Measurements from ENCODE around the gene HYKK. TPM values are rescaled to one million over a fixed set of nuclear protein-coding genes. Genes with fewer than 3 reads are reported as not detected.
"Not testable (repeated sequence)": the region's sequence is repeated elsewhere in the genome, so short reads cannot be mapped to it uniquely, and the experiment has no call there.

Gene HYKK, protein sequence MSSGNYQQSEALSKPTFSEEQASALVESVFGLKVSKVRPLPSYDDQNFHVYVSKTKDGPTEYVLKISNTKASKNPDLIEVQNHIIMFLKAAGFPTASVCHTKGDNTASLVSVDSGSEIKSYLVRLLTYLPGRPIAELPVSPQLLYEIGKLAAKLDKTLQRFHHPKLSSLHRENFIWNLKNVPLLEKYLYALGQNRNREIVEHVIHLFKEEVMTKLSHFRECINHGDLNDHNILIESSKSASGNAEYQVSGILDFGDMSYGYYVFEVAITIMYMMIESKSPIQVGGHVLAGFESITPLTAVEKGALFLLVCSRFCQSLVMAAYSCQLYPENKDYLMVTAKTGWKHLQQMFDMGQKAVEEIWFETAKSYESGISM
- total RNA-seq, result 1 to 10 TPM; 1.1 to 1.5 TPM

DNA sequence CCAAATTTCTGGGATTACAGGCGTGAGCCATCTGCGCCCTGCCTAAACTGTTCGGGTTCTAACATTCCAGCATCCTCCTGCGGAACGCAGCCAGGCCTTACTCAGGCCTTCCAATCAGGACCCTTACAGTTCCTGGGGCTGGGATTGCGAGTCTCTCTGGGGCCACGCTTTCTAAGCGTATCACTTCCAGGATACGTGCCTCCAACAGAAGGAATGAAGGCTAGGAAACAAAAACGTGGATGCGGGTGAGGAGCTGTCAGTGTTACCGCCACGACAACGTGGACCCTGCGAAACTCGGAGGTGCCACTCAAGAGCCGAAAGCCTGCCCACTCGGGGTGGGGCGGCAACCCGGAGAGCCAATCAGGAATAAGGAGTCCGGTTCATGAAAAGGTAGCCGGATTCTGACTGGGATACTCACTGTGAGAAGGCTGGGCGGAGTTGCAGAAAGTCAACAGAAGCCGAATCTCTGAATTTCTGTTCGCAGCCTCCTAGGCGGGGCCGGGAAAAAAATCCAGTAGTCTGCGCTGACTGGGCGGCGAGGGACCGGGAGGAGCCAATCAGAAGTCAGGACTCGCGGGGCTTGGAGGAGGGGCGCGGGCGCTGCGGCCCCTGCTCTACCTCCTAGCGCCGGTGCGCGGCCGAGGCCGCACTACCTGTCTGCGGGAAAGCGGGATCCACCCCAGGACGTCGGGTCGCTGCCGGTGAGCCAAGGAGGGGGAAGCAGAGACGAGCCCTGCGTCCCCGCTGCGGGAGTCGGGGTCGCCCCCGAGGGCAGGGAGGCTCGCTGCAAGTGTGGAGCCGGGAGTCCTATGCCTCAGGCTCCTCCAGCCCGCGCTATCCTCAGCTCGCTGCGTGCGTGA, at the start of gene HYKK:
Gene HYKK, plus strand, starts transcription at position 607 of the 860 bp plus-strand sequence. CDS start 5,512 bp downstream, outside the sequence.
- POLR2A ChIA-PET, result interaction anchor here (1.7 kb wide), 1 partner anchor 33 kb away, joined by 8 read pairs; the partner anchor contains the start of gene PSMA4
- CTCF ChIA-PET, result interaction anchor here (1.3 kb wide), 1 partner anchor 14 kb away, joined by 4 read pairs; no protein-coding TSS in a partner anchor

DNA sequence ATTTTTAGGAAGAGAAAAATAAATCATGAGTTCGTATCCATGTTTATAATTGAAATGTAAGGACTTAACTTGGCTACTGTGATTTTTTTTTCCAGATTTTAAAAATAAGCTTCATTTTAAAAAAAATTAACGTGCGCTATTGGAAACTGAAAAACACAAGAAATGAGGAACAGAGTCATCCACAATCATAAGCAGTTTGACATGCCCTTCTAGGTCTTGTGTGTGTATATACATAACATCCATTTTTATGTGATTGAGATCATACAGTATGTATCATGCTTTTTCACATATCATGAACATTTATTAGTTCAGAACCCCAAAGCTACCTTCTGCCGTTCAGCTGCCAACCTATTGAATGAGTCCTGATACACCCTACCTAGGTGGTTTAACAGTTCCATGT, 46.6 kb upstream of the HYKK start:
- ChIA-PET CTCF (interaction anchor here (1.2 kb wide), 1 partner anchor 38 kb away, joined by 3 read pairs; no protein-coding TSS in a partner anchor), POLR2A (no interaction called here)

DNA sequence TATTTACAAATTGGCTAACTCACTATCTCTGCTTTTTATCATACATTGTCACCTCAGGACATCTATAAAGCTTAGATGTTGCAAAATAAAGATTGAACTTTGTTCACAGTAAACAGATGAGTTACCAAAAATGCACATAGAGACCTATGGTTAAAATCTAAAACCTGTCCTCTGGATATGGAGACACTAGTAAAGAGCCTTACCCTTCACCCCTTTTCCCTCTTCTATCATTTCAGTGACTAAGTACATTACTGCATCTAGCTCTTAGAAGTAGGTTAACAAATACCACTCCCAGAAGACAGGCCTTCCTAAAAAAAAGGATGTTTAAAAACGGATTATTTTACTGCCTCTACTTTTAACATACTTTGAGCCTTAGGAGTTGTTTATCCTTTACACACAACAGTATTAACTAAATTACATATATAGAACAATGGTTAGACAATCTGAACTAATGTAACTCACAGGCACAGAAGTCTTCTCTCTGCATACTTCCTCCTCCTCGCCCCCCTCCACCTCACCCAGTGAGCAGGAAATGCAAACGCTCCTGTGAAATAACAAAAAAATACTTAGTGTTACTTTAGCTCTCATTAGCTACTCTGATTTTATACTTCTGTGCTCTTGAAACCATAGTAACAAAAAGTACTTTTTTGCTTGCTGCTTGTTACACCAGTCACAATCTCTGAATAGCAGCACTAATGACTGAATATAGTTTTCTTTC, 46.0 kb upstream of the HYKK start:
- ChIA-PET POLR2A (no interaction called here), CTCF (interaction anchor here (1.2 kb wide), 1 partner anchor 39 kb away, joined by 3 read pairs; no protein-coding TSS in a partner anchor)

DNA sequence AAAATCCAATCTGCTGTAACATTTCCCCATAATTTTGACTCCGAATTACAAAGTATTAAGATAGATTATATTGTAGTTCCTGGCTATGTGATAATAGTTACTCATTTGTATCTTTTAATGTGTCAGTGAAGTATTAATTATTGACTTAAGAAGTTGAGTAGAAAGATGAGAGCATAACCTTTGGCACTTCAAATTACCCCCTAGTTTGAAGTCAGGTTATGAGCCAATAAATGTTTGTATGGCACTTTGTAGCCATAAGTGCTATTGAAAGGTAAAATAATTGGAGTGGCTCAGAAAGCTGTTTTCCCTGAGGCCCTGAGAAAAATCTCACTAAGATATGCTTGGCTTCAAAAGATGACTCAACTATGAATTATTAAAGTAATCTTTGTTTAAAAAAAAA, 38.3 kb upstream of the HYKK start:
- POLR2A ChIA-PET, result no interaction called here
- CTCF ChIA-PET, result no interaction called here

DNA sequence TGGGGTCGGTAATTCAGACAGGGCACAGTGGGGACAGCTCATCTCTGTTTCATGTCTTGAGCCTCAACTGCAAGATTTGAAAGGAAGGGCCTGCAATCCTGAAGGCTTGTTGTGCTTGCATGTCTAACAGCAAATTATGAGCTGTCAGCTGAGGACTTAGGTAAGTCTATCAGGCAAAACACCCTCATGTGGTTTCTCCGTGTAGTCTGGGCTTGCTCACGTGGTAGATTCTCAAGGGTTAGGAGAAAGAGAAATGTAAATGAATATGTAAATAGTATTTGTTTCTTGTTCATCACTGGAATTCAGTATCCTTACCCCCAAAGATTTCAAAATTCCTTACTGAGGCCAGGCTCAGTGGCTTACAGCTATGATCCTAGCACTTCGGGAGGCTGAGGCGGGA, 30.1 kb upstream of the HYKK start:
- POLR2A ChIA-PET, result no interaction called here
- CTCF ChIA-PET, result no interaction called here

DNA sequence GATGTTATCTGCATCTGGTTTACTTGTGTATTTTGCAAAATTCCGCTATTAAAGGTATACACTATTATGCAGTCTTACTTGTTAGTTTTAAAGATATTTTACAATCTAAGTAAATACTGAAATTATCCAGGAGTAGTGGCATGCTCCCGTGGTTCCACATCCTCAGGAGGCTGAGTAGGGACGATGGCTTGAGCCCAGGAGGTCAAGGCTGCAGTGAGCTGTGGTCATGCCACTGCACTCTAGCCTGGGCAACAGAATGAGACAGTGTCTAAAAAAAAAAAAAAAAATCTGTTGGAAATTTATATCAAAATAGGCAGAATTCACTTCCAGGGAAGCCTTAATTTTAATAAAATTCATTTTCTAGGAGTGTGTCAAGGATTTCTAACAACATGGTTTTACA, 27.7 kb upstream of the HYKK start:
- ChIA-PET CTCF (no interaction called here), POLR2A (no interaction called here)

DNA sequence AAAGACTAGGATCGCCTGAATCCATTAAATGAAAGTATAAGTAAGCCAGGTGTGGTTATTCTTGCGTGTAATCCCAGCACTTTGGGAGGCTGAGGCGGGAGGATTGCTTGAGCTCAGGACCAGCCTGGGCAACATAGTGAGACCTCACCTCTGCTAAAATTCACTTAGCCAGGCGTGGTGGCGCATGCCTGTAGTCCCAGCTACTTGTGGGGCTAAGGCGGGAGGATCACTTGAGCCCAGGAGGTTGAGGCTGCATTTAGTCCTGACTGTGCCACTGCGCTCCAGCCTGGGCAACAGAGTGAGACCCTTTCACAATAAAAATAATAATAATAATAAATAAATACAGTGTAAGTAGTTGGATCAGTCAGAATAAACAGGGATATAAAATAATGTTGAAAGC, 25.5 kb upstream of the HYKK start:
- ChIA-PET POLR2A (no interaction called here), CTCF (interaction anchor here (0.9 kb wide), 1 partner anchor 12 kb away, joined by 3 read pairs; no protein-coding TSS in a partner anchor)

DNA sequence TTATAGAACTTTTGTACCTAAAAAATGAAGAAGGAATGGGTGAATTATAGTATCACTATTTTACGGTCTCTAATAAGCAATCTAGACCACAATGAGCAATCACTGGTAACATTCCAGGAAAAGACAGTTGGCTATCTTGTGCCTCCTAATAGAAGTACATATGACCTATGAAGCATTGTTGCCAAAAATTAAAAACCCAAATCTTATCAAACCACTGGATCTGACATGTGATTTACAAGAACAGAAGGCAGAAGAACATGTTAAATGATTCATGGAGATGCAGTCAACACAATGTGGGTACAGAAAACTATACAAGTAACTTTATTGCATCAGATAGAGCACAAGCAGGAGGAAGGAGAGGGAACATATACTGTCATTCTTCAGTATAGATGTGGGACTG, 14.5 kb upstream of the HYKK start:
- ChIA-PET POLR2A (no interaction called here), CTCF (no interaction called here)

DNA sequence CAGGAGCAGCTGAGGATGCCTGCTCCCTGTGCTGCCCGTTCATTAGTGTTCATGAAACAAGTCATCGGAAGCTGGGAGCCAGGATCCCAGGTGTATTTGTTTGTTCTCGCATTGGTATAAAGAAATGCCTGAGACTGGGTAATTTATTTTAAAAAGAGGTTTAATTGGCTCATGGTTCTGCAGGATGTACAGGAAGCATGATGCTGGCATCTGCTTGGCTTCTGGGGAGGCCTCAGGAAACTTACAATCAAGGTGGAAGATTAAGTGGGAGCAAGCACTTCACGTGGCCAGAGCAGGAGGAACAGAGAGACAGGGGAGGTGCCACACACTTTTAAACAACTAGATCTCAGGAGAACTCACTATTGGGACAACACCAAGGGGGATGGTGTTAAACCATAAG, 5.5 kb upstream of the HYKK start:
- ChIA-PET CTCF (interaction anchor here (0.6 kb wide), 1 partner anchor 259 kb away, joined by 3 read pairs; no protein-coding TSS in a partner anchor), POLR2A (no interaction called here)

DNA sequence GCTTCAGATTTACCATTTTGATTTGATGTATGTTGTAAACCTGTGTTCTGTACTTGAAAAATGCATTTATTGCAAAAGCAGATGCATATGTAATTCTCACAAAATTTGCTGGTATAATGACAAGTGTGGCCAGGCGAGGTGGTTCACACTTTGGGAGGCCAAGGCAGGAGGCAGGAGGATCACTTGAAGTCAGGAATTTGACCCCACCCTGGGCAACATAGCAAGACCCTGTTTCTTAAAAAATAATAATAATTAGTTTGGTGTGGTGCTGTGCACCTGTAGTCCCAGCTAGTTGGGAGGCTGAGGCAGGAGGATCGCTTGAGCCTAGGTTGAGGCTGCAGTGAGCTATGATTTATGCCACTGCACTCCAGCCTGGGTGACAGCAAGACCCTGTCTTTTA, 4.7 kb upstream of the HYKK start:
- POLR2A ChIA-PET, result no interaction called here
- CTCF ChIA-PET, result no interaction called here

DNA sequence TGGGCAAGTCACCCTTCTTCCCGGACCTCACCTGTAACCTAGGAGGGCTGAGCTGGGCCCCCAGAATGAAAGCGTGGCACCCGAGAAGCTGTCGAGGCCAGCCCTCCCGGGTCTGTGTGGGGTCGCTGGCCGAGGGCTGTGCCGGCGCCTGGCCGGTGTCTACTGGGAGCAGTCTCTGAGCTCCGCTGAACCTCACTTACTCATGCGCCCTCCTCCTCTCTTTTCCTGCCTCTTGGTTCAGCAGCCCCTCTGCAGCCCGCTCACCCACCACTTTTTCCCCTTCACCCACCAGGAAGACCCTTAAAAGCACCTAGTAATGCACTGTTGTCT, 419 bp downstream of the HYKK start:
- POLR2A ChIA-PET, result interaction anchor here (1.7 kb wide), 1 partner anchor 33 kb away, joined by 8 read pairs; the partner anchor contains the start of gene PSMA4
- CTCF ChIA-PET, result interaction anchor here (1.3 kb wide), 1 partner anchor 13 kb away, joined by 4 read pairs; no protein-coding TSS in a partner anchor

DNA sequence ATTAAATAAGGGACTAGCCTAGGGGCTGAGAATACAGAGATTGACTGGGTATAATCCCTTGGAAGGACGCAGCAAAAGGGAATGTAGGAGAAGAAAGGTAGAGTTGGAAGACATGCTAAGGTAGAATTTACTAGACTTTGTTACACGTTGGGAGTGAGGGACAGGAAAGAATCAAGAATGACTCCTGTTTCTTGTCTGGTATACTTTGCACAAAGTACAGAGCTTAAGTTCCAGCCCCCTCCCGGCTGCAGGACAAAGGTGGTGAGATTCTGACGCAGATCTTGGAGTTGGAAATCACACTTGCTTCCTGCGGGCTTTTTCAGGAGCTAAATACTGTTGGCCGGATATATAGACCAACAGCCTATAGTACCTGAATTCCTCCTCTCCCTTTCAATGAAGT, 895 bp downstream of the HYKK start:
- ChIA-PET CTCF (interaction anchor here (1.3 kb wide), 1 partner anchor 13 kb away, joined by 4 read pairs; no protein-coding TSS in a partner anchor), POLR2A (interaction anchor here (1.7 kb wide), 1 partner anchor 32 kb away, joined by 8 read pairs; the partner anchor contains the start of gene PSMA4)

DNA sequence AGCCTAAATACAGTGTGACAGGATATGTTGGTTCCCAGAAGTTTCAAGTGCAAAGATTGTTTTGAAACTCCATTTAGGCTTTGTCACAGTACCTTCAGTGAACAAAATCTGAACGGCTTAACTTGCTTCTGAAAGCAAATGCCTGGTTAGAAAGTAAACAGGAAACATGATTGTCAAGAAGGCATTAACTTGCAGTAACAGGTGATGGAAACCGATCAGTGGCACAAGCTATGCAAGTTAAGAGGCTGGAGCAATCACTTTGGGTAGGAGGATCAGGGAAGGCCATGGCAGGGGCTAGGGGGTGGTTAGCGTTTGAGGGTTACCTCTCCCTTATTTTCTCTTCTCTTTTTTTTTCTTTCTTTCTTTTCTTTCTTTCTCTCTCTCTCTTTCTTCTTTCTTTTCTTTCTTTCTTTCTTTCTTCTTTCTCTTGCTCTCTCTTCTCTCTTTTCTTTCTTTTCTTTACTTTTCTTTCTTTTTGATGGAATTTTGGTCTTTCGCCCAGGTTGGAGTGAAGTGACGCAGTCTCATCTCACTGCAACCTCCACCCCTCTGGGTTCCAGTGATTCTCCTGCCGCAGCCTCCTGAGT, 2.4 kb downstream of the HYKK start:
- ChIA-PET POLR2A (no interaction called here), CTCF (interaction anchor here (0.6 kb wide), 1 partner anchor 12 kb away, joined by 3 read pairs; no protein-coding TSS in a partner anchor)

DNA sequence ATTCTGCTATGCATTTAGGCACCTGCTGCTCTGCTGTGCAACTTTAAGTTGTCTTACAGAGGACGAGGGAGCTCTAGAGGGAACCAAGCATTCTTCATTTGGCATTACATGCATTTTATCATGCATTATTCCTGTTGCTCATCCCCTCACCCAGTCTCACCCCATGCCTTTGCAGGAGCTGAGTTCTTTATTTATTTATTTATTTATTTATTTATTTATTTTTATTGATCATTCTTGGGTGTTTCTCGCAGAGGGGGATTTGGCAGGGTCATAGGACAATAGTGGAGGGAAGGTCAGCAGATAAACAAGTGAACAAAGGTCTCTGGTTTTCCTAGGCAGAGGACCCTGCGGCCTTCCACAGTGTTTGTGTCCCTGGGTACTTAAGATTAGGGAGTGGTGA, 12.7 kb downstream of the HYKK start:
- CTCF ChIA-PET, POLR2A ChIA-PET: not testable (repeated sequence)

DNA sequence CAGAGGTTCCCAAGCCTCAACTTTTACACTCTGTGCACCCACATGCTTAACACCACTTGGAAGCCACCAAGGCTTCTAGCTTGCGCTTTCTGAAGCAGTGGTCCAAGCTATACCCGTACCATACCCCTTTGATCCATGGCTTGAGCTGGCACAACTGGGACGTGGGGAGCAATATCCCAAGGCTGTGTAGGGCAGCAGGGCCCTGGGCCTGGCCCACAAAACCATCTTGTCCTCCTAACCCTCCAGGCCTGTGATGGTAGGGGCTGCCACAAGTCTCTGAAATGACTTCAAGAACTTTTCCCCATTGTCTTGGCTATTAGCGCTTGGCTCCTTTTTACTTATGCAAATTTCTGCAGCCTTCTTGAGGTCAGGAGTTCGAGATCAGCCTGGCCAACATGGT, 16.9 kb downstream of the HYKK start:
- POLR2A ChIA-PET, result no interaction called here
- CTCF ChIA-PET, result no interaction called here

DNA sequence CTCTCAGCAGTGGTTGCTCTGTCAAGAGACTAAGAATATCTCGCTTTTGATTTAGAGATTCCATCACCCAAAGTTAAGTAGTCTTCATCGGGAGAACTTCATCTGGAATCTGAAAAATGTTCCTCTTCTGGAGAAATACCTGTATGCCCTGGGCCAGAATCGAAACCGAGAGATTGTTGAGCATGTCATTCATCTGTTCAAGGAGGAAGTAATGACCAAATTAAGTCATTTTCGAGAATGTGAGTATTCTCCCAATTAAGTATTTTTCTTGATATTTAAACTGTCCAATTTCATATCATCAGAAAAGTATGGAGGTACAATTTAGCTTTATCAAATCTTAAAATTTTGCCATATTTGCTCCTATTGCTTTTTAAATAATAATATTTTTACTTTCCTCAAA, 19.9 kb downstream of the HYKK start:
- ChIA-PET POLR2A (no interaction called here), CTCF (no interaction called here)

DNA sequence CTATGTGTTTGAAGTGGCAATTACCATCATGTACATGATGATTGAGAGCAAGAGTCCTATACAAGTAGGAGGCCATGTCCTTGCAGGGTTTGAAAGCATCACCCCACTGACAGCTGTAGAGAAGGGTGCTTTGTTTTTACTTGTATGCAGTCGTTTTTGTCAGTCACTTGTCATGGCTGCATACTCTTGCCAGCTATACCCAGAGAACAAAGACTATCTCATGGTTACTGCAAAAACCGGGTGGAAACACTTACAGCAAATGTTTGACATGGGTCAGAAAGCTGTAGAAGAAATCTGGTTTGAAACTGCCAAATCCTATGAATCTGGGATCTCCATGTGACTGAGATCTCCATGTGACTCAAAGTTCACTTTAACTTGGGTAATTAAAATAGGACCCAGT, 26.0 kb downstream of the HYKK start:
- POLR2A ChIA-PET, result no interaction called here
- CTCF ChIA-PET, result interaction anchor here (0.6 kb wide), 1 partner anchor 24 kb away, joined by 3 read pairs; no protein-coding TSS in a partner anchor

DNA sequence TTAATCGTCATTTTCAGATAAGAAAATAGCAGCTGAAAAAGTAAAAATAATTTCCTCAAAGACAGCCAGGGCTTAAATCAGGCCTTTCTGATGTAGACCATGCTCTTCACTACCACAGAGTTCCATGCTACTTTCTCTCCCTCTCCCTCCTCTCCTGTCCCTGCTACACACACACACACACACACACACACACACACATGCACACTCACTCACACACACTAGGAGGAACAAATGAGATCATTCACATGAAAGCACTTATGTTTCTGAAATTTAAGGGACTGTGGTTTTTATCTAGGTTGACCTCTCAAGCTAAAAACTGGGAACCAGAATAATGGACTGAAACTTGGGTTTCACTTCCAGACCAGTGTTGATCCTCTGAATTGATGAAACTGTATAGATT, 28.8 kb downstream of the HYKK start:
- CTCF ChIA-PET, result no interaction called here
- POLR2A ChIA-PET, result no interaction called here

DNA sequence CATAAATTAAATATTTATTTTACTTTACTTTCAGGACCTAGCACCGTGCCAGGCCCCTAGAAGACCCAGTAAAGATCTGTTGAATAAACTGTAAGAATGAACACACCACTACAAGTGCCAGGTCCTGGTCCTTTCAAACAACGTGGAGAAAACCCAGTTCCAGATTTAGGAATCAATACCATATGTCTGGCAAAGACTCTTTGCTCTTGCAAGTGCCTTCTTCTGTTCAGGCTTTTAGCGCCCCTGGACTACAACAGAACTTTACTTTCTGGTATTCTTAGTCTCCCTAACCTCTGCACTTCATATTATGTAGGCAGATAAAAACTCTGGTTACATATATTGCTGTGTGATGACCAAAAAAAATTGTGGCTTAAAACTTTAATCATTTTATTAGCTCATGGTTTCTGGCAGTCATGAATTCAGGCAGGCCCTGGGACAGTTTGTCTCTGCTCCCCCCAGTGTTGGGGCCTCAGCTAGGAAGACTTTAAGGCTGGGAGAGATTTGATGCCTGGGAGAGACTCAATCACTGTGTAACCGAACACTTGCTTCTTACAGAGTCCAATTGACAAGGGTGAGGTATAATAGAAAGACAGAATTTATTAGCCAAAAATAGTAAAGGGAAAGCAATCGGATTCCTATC, 30.0 kb downstream of the HYKK start:
- CTCF ChIA-PET, result no interaction called here
- POLR2A ChIA-PET, result interaction anchor here (0.6 kb wide), 1 partner anchor 335 kb away, joined by 3 read pairs; the partner anchor contains the start of gene MORF4L1

Data from activated CD8-positive, alpha-beta memory T cell treated with anti-CD3 and anti-CD28 coated beads for 36 hours (primary cell).